ENCODE data around the gene S100B. TPM values are rescaled to one million over a fixed set of nuclear protein-coding genes. Genes with fewer than 3 reads are reported as not detected.

The S100B gene
- total RNA-seq, 1 experiment from 2014 or later, result not detected

DNA sequence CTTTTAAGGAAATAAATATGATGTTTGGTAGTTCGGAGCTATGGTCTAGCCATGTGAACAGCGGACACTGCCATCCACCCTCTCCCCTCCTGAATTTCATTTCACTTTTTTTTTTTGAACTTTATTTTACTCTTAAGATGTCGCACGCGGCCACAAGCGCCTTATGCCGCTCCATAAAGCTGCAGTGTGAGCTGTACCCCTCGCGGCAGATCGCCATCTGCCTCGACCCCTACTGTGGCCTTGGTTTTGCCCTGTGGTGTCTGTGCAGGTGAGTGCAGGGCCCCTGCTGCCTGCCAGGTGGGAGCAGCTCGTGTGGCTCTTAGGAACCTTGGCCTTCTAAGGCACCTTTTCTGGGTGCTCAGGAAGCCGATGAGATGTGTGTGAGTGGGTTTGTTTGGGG lies 48.1 kb downstream of the S100B start:
- no TSS peak for BruUV-seq (replicated peaks)
- intact Hi-C loops (cut with micrococcal nuclease), result no loop called here
- Histone ChIP-seq H3K4me2 (ENCODE audit: low read length) (no peak overlapping the region), H3K27ac (ENCODE audit: low read depth, low read length) (no peak overlapping the region), H4K20me1 (ENCODE audit: insufficient read depth) (no peaks in the 10 kb centered on the region), H3K27me3 (ENCODE audit: insufficient read depth, low read length) (no peaks in the 10 kb centered on the region), H3K9me2 (ENCODE audit: insufficient read depth) (no peaks in the 10 kb centered on the region), H3K9ac (ENCODE audit: low read length) (no peak overlapping the region), H3K79me2 (ENCODE audit: insufficient read depth, low read length) (no peaks in the 10 kb centered on the region), H3K4me1 (ENCODE audit: control insufficient read depth in 1 of 2, insufficient read depth in 2 of 2, low read length in 2 of 2) (no peaks in the 10 kb centered on the region), H3K36me3 (ENCODE audit: control insufficient read depth in 1 of 2, insufficient read depth in 2 of 2, low read length in 2 of 2) (peaks cover 0 to 7% of the 10 kb centered on the region in 2 experiments; a peak in 1 of 4 replicates), H3K4me3 (replicated peaks in 1 of 2; ENCODE audit: low read depth in 1 of 2, low read length in 2 of 2) (no peak overlapping the region), H3K9me3 (ENCODE audit: control insufficient read depth in 1 of 2, insufficient read depth in 1 of 2, low read depth in 1 of 2, low read length in 2 of 2) (no peaks in the 10 kb centered on the region), H2AFZ (ENCODE audit: low read depth, low read length, poor library complexity, severe bottlenecking) (no peak overlapping the region)
- DNase-seq (ENCODE audit: low read depth, low spot score) (no peak), ATAC-seq (no peak)
- ChIA-PET CTCF (no interaction called here), POLR2A (no interaction called here), RAD21 (ENCODE audit: low non-redundant PET in 1 of 2, low total read pairs in 2 of 2, uncharacterized antibody in 2 of 2, unreplicated experiment in 2 of 2) (no interaction called here)
- TF ChIP-seq, protein P1, sequence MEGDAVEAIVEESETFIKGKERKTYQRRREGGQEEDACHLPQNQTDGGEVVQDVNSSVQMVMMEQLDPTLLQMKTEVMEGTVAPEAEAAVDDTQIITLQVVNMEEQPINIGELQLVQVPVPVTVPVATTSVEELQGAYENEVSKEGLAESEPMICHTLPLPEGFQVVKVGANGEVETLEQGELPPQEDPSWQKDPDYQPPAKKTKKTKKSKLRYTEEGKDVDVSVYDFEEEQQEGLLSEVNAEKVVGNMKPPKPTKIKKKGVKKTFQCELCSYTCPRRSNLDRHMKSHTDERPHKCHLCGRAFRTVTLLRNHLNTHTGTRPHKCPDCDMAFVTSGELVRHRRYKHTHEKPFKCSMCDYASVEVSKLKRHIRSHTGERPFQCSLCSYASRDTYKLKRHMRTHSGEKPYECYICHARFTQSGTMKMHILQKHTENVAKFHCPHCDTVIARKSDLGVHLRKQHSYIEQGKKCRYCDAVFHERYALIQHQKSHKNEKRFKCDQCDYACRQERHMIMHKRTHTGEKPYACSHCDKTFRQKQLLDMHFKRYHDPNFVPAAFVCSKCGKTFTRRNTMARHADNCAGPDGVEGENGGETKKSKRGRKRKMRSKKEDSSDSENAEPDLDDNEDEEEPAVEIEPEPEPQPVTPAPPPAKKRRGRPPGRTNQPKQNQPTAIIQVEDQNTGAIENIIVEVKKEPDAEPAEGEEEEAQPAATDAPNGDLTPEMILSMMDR (IDR thresholded peaks at IDR 0.05 in 2 of 3, conservative IDR thresholded peaks at IDR 0.05 in 1 of 3; ENCODE audit: borderline replicate concordance in 1 of 3, insufficient read depth in 1 of 3, low read depth in 2 of 3, low read length in 2 of 3), result no peak

DNA sequence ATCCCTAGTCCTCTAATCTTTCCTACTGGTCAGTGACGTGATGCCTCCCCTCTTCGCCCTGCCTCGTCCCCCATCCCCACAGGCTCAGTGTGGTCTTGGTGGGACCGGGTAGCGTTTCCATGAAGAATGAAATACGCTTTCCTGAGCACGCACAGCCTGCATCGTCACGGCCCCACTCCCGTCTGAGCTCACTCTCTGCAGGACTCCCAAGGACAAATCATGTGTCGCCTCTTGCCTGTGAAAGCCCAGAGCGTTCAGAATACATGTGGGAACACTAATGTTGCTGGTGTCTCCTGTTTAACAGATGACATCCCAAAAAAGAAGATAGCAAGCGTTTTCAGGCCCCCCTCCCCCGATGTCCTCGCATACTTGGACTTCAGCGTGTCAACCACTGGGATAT lies 49.2 kb downstream of the S100B start:
- Histone ChIP-seq H3K4me3 (replicated peaks in 1 of 2; ENCODE audit: low read depth in 1 of 2, low read length in 2 of 2) (no peak overlapping the region), H2AFZ (ENCODE audit: low read depth, low read length, poor library complexity, severe bottlenecking) (no peak overlapping the region), H3K9me2 (ENCODE audit: insufficient read depth) (no peaks in the 10 kb centered on the region), H3K27me3 (ENCODE audit: insufficient read depth, low read length) (no peaks in the 10 kb centered on the region), H3K36me3 (ENCODE audit: control insufficient read depth in 1 of 2, insufficient read depth in 2 of 2, low read length in 2 of 2) (peaks cover under 1 to 7% of the 10 kb centered on the region in 2 experiments; a peak in 1 of 4 replicates), H3K4me1 (ENCODE audit: control insufficient read depth in 1 of 2, insufficient read depth in 2 of 2, low read length in 2 of 2) (no peaks in the 10 kb centered on the region), H3K27ac (ENCODE audit: low read depth, low read length) (no peak overlapping the region), H3K4me2 (ENCODE audit: low read length) (no peak overlapping the region), H4K20me1 (ENCODE audit: insufficient read depth) (no peaks in the 10 kb centered on the region), H3K9ac (ENCODE audit: low read length) (no peak overlapping the region), H3K79me2 (ENCODE audit: insufficient read depth, low read length) (no peaks in the 10 kb centered on the region), H3K9me3 (ENCODE audit: control insufficient read depth in 1 of 2, insufficient read depth in 1 of 2, low read depth in 1 of 2, low read length in 2 of 2) (no peaks in the 10 kb centered on the region)
- RAD21 ChIA-PET (ENCODE audit: low non-redundant PET in 1 of 2, low total read pairs in 2 of 2, uncharacterized antibody in 2 of 2, unreplicated experiment in 2 of 2), result no interaction called here
- intact Hi-C loops (cut with micrococcal nuclease), result no loop called here
- TF ChIP-seq, protein P2, sequence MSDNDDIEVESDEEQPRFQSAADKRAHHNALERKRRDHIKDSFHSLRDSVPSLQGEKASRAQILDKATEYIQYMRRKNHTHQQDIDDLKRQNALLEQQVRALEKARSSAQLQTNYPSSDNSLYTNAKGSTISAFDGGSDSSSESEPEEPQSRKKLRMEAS (IDR thresholded peaks at IDR 0.05), result no peak
- TF ChIP-seq EZH2phosphoT487 (IDR thresholded peaks at IDR 0.05; ENCODE audit: borderline replicate concordance), result no peak
- TF ChIP-seq, protein P1 (IDR thresholded peaks at IDR 0.05 in 2 of 3, conservative IDR thresholded peaks at IDR 0.05 in 1 of 3; ENCODE audit: borderline replicate concordance in 1 of 3, insufficient read depth in 1 of 3, low read depth in 2 of 3, low read length in 2 of 3), result no peak
- TF ChIP-seq CBX3 (IDR thresholded peaks at IDR 0.05; ENCODE audit: low read depth), result no peak
- no peak for TF ChIP-seq SRF (IDR thresholded peaks at IDR 0.05; ENCODE audit: low read depth)
- TF ChIP-seq ZFX (IDR thresholded peaks at IDR 0.05), result no peak
- POLR2A ChIA-PET, result no interaction called here
- ATAC-seq, result no peak
- DNase-seq (ENCODE audit: low read depth, low spot score), result no peak
- CTCF ChIA-PET, result no interaction called here
- no TSS peak for BruUV-seq (replicated peaks)
